ENCODE results near the gene CYP21A2. TPM values are rescaled to one million over a fixed set of nuclear protein-coding genes. Genes with fewer than 3 reads are reported as not detected.
"Not testable (repeated sequence)": the region's sequence is repeated elsewhere in the genome, so short reads cannot be mapped to it uniquely, and the experiment has no call there.

Gene CYP21A2
- total and polyA plus RNA-seq, 3 experiments from 2014 or later: 0.37 to 0.40 TPM; not detected in 1

DNA sequence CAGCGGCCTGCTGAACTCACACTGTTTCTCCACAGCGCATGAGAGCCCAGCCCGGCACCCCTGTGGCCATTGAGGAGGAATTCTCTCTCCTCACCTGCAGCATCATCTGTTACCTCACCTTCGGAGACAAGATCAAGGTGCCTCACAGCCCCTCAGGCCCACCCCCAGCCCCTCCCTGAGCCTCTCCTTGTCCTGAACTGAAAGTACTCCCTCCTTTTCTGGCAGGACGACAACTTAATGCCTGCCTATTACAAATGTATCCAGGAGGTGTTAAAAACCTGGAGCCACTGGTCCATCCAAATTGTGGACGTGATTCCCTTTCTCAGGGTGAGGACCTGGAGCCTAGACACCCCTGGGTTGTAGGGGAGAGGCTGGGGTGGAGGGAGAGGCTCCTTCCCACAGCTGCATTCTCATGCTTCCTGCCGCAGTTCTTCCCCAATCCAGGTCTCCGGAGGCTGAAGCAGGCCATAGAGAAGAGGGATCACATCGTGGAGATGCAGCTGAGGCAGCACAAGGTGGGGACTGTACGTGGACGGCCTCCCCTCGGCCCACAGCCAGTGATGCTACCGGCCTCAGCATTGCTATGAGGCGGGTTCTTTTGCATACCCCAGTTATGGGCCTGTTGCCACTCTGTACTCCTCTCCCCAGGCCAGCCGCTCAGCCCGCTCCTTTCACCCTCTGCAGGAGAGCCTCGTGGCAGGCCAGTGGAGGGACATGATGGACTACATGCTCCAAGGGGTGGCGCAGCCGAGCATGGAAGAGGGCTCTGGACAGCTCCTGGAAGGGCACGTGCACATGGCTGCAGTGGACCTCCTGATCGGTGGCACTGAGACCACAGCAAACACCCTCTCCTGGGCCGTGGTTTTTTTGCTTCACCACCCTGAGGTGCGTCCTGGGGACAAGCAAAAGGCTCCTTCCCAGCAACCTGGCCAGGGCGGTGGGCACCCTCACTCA, 1.4 kb downstream of the CYP21A2 start:
- CTCF ChIA-PET; H3K27ac ChIP-seq (ENCODE audit: low read depth, low read length); POLR2A ChIA-PET: not testable (repeated sequence)

DNA sequence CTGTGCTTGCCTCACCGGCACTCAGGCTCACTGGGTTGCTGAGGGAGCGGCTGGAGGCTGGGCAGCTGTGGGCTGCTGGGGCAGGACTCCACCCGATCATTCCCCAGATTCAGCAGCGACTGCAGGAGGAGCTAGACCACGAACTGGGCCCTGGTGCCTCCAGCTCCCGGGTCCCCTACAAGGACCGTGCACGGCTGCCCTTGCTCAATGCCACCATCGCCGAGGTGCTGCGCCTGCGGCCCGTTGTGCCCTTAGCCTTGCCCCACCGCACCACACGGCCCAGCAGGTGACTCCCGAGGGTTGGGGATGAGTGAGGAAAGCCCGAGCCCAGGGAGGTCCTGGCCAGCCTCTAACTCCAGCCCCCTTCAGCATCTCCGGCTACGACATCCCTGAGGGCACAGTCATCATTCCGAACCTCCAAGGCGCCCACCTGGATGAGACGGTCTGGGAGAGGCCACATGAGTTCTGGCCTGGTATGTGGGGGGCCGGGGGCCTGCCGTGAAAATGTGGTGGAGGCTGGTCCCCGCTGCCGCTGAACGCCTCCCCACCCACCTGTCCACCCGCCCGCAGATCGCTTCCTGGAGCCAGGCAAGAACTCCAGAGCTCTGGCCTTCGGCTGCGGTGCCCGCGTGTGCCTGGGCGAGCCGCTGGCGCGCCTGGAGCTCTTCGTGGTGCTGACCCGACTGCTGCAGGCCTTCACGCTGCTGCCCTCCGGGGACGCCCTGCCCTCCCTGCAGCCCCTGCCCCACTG, 2.3 kb downstream of the CYP21A2 start:
- CTCF ChIA-PET, H3K4me3 Mint-ChIP-seq: not testable (repeated sequence)

More for the DNA sequence above, 1.4 kb downstream of the CYP21A2 start:
- H3K27ac Mint-ChIP-seq; H3K9me3 ChIP-seq (ENCODE audit: low read length); DNase-seq; H3K4me1 Mint-ChIP-seq; H3K36me3 ChIP-seq (ENCODE audit: insufficient read depth, low read length); H3K4me1 ChIP-seq (ENCODE audit: insufficient read depth, low read length); H3K4me3 Mint-ChIP-seq; H3K9me3 Mint-ChIP-seq; H3K27me3 Mint-ChIP-seq; H3K4me3 ChIP-seq (ENCODE audit: low read length); H3K36me3 Mint-ChIP-seq; H3K27me3 ChIP-seq (ENCODE audit: insufficient read depth, low read length, poor library complexity, severe bottlenecking): not testable (repeated sequence)

DNA sequence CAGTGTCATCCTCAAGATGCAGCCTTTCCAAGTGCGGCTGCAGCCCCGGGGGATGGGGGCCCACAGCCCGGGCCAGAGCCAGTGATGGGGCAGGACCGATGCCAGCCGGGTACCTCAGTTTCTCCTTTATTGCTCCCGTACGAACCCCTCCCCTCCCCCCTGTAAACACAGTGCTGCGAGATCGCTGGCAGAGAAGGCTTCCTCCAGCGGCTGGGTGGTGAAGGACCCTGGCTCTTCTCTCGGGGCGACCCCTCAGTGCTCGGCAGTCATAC, 2.8 kb downstream of the CYP21A2 start:
- H3K9me3 ChIP-seq (ENCODE audit: low read length); H3K4me1 Mint-ChIP-seq; CTCF ChIA-PET; H3K27me3 Mint-ChIP-seq; H3K4me3 Mint-ChIP-seq; H3K27ac Mint-ChIP-seq; H3K27me3 ChIP-seq (ENCODE audit: insufficient read depth, low read length, poor library complexity, severe bottlenecking); H3K4me1 ChIP-seq (ENCODE audit: insufficient read depth, low read length); H3K4me3 ChIP-seq (ENCODE audit: low read length); H3K36me3 Mint-ChIP-seq; H3K27ac ChIP-seq (ENCODE audit: low read depth, low read length); H3K36me3 ChIP-seq (ENCODE audit: insufficient read depth, low read length); H3K9me3 Mint-ChIP-seq; DNase-seq: not testable (repeated sequence)
- POLR2A ChIA-PET: interaction anchor here (0.6 kb wide), 1 partner anchor 1164 kb away, joined by 4 read pairs; the partner anchor contains the start of gene HSD17B8

More for the DNA sequence above, 2.3 kb downstream of the CYP21A2 start:
- H3K36me3 ChIP-seq (ENCODE audit: insufficient read depth, low read length); DNase-seq; H3K27me3 ChIP-seq (ENCODE audit: insufficient read depth, low read length, poor library complexity, severe bottlenecking); H3K4me1 Mint-ChIP-seq; H3K27ac Mint-ChIP-seq; H3K4me1 ChIP-seq (ENCODE audit: insufficient read depth, low read length); H3K27ac ChIP-seq (ENCODE audit: low read depth, low read length); H3K4me3 ChIP-seq (ENCODE audit: low read length); H3K9me3 ChIP-seq (ENCODE audit: low read length); H3K9me3 Mint-ChIP-seq; H3K36me3 Mint-ChIP-seq; H3K27me3 Mint-ChIP-seq; POLR2A ChIA-PET: not testable (repeated sequence)

- H3K4me3 Mint-ChIP-seq; H3K27ac Mint-ChIP-seq; H3K36me3 Mint-ChIP-seq; H3K9me3 ChIP-seq (ENCODE audit: low read length); H3K4me1 Mint-ChIP-seq; H3K9me3 Mint-ChIP-seq; DNase-seq; H3K27me3 Mint-ChIP-seq; H3K4me3 ChIP-seq (ENCODE audit: low read length); H3K4me1 ChIP-seq (ENCODE audit: insufficient read depth, low read length); H3K27me3 ChIP-seq (ENCODE audit: insufficient read depth, low read length, poor library complexity, severe bottlenecking); H3K27ac ChIP-seq (ENCODE audit: low read depth, low read length); H3K36me3 ChIP-seq (ENCODE audit: insufficient read depth, low read length); CTCF ChIA-PET: not testable (repeated sequence)
- POLR2A ChIA-PET: interaction anchor here (0.6 kb wide), 1 partner anchor 1163 kb away, joined by 4 read pairs; the partner anchor contains the start of gene HSD17B8
These were observed 3.2 kb downstream of the CYP21A2 start for GRCh38 chr6:32041385-32041784.

GRCh38 chr6:32042276-32042675, 4.1 kb downstream of the CYP21A2 start:
- not testable (repeated sequence) for H3K27ac Mint-ChIP-seq

GRCh38 chr6:32043589-32044380, 5.6 kb downstream of the CYP21A2 start:
- H3K9me3 Mint-ChIP-seq; CTCF ChIA-PET; POLR2A ChIA-PET; H3K9me3 ChIP-seq (ENCODE audit: low read length); H3K4me1 Mint-ChIP-seq; H3K36me3 Mint-ChIP-seq; H3K27ac ChIP-seq (ENCODE audit: low read depth, low read length); H3K4me1 ChIP-seq (ENCODE audit: insufficient read depth, low read length); DNase-seq; H3K4me3 Mint-ChIP-seq; H3K27ac Mint-ChIP-seq; H3K27me3 ChIP-seq (ENCODE audit: insufficient read depth, low read length, poor library complexity, severe bottlenecking); H3K27me3 Mint-ChIP-seq; H3K4me3 ChIP-seq (ENCODE audit: low read length); H3K36me3 ChIP-seq (ENCODE audit: insufficient read depth, low read length): not testable (repeated sequence)

More at GRCh38 chr6:32042276-32042675, 4.1 kb downstream of the CYP21A2 start:
- H3K4me1 Mint-ChIP-seq; POLR2A ChIA-PET; H3K9me3 Mint-ChIP-seq; H3K4me3 ChIP-seq (ENCODE audit: low read length); H3K36me3 ChIP-seq (ENCODE audit: insufficient read depth, low read length); H3K36me3 Mint-ChIP-seq; H3K27me3 Mint-ChIP-seq; CTCF ChIA-PET; H3K9me3 ChIP-seq (ENCODE audit: low read length); H3K4me1 ChIP-seq (ENCODE audit: insufficient read depth, low read length); DNase-seq; H3K4me3 Mint-ChIP-seq; H3K27me3 ChIP-seq (ENCODE audit: insufficient read depth, low read length, poor library complexity, severe bottlenecking); H3K27ac ChIP-seq (ENCODE audit: low read depth, low read length): not testable (repeated sequence)

DNA sequence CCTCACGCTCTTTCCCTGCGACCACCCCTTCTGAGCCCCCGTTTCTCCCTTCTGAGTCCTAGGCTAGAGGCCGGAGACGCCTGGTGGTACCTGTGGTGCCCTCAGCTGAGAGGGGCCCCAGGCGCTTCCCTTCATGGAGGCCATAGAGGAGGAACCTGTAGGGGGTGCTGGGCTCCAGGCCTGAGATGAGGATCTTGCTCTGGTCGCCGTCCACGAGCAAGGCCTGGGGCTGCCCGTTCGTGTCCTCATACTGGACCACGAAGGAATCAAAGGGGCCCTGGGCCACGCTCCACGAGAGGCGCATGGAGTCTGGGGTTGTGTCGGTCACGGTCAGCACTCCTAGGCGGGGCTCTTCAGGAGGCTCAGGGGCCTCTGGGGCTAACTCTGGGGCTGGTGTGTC, 6.7 kb downstream of the CYP21A2 start:
- H3K9me3 Mint-ChIP-seq; DNase-seq; H3K4me1 ChIP-seq (ENCODE audit: insufficient read depth, low read length); H3K27me3 ChIP-seq (ENCODE audit: insufficient read depth, low read length, poor library complexity, severe bottlenecking); H3K36me3 Mint-ChIP-seq; H3K4me1 Mint-ChIP-seq; H3K27me3 Mint-ChIP-seq; H3K4me3 Mint-ChIP-seq; H3K4me3 ChIP-seq (ENCODE audit: low read length); H3K27ac ChIP-seq (ENCODE audit: low read depth, low read length); CTCF ChIA-PET; H3K36me3 ChIP-seq (ENCODE audit: insufficient read depth, low read length); H3K9me3 ChIP-seq (ENCODE audit: low read length); POLR2A ChIA-PET; H3K27ac Mint-ChIP-seq: not testable (repeated sequence)

DNA sequence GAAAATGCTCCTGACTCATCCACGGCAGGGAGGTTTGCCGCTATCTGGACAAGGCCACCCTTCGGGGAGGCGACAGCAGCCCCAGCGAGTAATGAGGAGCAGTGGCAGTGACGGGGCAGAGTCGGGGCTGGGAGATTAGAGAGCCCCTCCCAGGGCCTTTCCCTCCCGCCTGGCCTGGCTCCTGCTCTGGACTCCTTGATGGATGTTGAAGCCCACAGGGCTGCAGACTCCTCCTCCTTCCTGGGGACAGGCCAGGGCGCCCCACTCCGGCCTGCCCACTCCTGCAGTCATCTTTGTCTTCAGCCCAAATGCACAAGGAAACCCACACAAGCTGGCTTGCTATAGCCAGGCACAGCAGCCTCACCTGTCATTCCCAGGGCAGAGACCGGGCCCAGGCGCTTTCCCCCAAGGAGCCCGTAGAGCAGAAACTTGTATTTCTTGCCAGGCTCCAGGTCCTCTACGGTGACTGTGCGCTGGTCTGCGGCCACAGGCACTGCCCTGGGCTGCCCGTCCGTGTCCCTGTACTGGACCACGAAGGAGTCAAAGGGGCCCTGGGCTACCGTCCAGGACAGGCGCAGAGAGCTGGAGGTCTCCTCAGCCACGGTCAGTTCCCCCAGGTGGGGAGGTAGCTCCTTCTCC, 7.7 kb downstream of the CYP21A2 start:
- peaks cover 2 to 6% (median 4%) of the 10 kb centered on the region in 3 donors for H3K4me1 Mint-ChIP-seq
- POLR2A ChIA-PET: no interaction called here
- H3K9me3 ChIP-seq (ENCODE audit: low read length): no peaks in the 10 kb centered on the region
- no peak for DNase-seq
- no peaks in the 10 kb centered on the region for H3K36me3 Mint-ChIP-seq
- H3K36me3 ChIP-seq (ENCODE audit: insufficient read depth, low read length): no peaks in the 10 kb centered on the region
- no peaks in the 10 kb centered on the region for H3K27me3 ChIP-seq (ENCODE audit: insufficient read depth, low read length, poor library complexity, severe bottlenecking)
- H3K27me3 Mint-ChIP-seq: peaks cover 0 to 3% of the 10 kb centered on the region in 2 donors
- no peaks in the 10 kb centered on the region for H3K9me3 Mint-ChIP-seq
- peak overlapping the region; percentile 79 for H3K27ac ChIP-seq (ENCODE audit: low read depth, low read length)
- no peak overlapping the region for H3K4me3 ChIP-seq (ENCODE audit: low read length)
- H3K27ac Mint-ChIP-seq: no peak overlapping the region
- H3K4me3 Mint-ChIP-seq: no peak overlapping the region
- no peaks in the 10 kb centered on the region for H3K4me1 ChIP-seq (ENCODE audit: insufficient read depth, low read length)
- CTCF ChIA-PET: interaction anchor here (1.5 kb wide), 1 partner anchor 27 kb away, joined by 4 read pairs; no protein-coding TSS in a partner anchor

Measured in CD8-positive, alpha-beta memory T cell (primary cell).